Nephron (organoid): ENCODE measurements around the gene GPR143.

Source experiments
- H3K27ac Mint-ChIP-seq, 3 experiments: 2 replicates each; pipeline ENCODE4 v1.8.0; 2020; ENCODE audit warnings: mixed read lengths in 3 of 3, mild to moderate bottlenecking in 2 of 3, moderate library complexity in 1 of 3
- H3K27me3 Mint-ChIP-seq: 2 replicates; pipeline ENCODE4 v1.8.0; 2021; ENCODE audit warnings: low read depth, mild to moderate bottlenecking, moderate library complexity, mixed read lengths
- H3K36me3 Mint-ChIP-seq: 2 replicates; pipeline ENCODE4 v1.8.0; 2020; ENCODE audit warnings: low read depth, mixed read lengths
- H3K4me1 Mint-ChIP-seq: 2 replicates; pipeline ENCODE4 v1.8.0; 2020; ENCODE audit warnings: mixed read lengths
- H3K4me3 Mint-ChIP-seq, 3 experiments: 2 replicates each; pipeline ENCODE4 v1.8.0; 2020; ENCODE audit warnings: mild to moderate bottlenecking in 3 of 3, mixed read lengths in 3 of 3, moderate library complexity in 2 of 3
- H3K9me3 Mint-ChIP-seq: 2 replicates; pipeline ENCODE4 v1.8.0; 2020; ENCODE audit warnings: mixed read lengths
- TF ChIP-seq, protein P1 (sequence below), 3 experiments: fragments of 200-600 bp; sonication (generic); IDR thresholded peaks; one replicate each; pipeline ENCODE4 v1.5.0; 2021; ENCODE audit warnings: antibody characterized with exemption in 3 of 3; ENCODE audit not compliant: unreplicated experiment in 3 of 3

The GPR143 gene

DNA sequence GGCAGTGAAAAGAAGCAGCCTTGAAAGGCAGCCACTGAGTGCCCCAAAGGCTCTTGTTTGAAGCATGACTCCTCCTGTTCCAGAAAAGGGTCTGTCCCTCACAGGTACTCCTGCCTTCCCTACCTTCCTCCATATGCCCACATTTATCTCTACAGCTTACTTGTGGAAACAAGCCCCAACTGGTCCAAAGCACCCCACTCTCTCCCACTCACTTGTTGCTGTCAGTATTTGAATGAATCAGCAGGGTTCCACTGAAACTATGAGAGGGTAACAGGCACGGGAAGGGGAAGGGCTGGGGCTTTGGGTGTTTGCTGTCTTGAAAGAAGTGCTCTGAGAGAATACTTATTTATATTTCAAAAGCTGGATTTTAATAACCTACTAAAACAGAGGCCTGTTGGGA lies 34.9 kb downstream of the GPR143 start:
- Mint-ChIP-seq H3K4me3 (no peak overlapping the region), H3K4me1 (no peaks in the 10 kb centered on the region), H3K36me3 (peaks cover 34% of the 10 kb centered on the region), H3K27me3 (peaks cover 4% of the 10 kb centered on the region), H3K9me3 (peaks cover 42% of the 10 kb centered on the region), H3K27ac (no peak overlapping the region)
- TF ChIP-seq, protein P1, sequence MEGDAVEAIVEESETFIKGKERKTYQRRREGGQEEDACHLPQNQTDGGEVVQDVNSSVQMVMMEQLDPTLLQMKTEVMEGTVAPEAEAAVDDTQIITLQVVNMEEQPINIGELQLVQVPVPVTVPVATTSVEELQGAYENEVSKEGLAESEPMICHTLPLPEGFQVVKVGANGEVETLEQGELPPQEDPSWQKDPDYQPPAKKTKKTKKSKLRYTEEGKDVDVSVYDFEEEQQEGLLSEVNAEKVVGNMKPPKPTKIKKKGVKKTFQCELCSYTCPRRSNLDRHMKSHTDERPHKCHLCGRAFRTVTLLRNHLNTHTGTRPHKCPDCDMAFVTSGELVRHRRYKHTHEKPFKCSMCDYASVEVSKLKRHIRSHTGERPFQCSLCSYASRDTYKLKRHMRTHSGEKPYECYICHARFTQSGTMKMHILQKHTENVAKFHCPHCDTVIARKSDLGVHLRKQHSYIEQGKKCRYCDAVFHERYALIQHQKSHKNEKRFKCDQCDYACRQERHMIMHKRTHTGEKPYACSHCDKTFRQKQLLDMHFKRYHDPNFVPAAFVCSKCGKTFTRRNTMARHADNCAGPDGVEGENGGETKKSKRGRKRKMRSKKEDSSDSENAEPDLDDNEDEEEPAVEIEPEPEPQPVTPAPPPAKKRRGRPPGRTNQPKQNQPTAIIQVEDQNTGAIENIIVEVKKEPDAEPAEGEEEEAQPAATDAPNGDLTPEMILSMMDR (IDR thresholded peaks at IDR 0.05; ENCODE audit: unreplicated experiment in 3 of 3) = no peak

DNA sequence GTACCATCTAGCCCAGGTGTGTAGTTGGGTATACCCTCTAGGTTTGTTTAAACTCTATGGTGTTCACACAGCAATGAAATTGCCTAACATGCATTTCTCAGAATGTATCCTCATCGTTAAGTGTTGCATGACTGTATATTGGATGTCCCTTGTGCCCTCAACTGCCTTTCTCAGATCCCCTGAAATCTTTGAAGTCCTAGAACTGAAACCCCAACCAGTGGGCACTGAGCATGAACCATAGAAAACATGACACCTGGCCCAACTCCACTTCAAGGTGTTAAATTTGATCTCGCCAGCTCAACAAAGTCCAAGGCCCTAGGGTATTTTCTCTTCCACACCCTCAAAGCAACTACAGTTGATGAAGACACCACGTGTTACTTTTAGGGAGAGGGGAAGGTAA lies 35.6 kb downstream of the GPR143 start:
- Mint-ChIP-seq H3K4me1 (no peaks in the 10 kb centered on the region), H3K4me3 (no peak overlapping the region), H3K27me3 (peaks cover 4% of the 10 kb centered on the region), H3K9me3 (peaks cover 43% of the 10 kb centered on the region), H3K27ac (no peak overlapping the region), H3K36me3 (peaks cover 36% of the 10 kb centered on the region)
- TF ChIP-seq, protein P1 (IDR thresholded peaks at IDR 0.05; ENCODE audit: unreplicated experiment in 3 of 3) = no peak

DNA sequence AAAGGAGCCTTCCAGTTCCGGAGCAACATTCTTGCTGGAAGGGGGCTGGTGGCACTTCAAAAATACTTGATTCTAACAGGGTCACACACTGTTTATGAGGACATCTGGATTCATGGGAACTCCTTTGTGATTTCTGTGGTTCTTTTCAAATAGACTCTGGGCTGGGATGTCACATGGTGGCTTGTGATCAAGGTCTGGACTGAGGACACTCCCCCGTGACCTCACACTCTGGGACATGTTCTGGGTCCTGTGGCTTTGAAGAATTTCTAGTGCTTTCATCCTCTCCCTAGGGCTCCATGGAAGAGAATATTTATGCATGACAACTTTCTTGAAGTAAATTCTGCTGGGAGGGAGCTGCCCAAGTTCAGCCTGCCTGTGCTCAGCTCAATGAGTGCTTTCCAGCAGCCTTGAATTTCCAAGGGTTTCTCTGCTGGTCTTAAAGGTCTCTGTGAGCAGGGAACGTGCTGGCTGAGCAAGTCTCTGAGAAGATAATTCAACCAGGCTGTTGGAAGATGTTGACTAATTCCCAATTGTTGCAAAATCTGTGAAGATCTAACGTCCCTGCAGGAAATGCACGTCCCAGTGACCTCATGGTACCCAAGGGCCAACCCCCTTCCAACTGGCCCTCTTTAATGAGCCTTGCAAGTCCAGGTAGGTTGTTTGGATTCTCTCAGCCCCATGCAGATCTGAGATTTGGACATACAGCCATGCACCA lies 36.3 kb downstream of the GPR143 start:
- Mint-ChIP-seq H3K4me1 (no peaks in the 10 kb centered on the region), H3K9me3 (peaks cover 47% of the 10 kb centered on the region), H3K36me3 (peaks cover 43% of the 10 kb centered on the region), H3K4me3 (no peak overlapping the region), H3K27me3 (peaks cover 4% of the 10 kb centered on the region), H3K27ac (no peak overlapping the region)
- TF ChIP-seq, protein P1 (IDR thresholded peaks at IDR 0.05; ENCODE audit: unreplicated experiment in 3 of 3) = no peak

DNA sequence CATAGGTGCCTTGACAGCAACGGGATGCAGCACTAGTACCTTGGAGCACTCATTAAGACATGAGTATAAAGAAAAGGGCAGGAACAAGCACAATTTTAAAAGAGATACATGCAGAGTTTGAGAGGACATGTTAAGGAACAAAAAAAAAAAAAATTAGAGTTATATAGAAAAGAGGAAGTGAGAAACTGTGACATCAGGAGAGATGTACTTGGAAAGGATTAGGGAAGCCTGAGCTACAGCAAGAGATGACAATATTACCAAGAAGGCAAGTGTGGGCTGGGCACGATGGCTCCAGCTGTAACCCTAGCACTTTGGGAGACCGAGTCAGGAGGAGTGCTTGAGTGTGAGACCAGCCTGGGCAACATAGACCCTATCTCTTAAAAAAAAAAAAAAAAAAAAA lies 37.4 kb downstream of the GPR143 start:
- Mint-ChIP-seq H3K9me3 (peaks cover 47% of the 10 kb centered on the region), H3K27me3 (peaks cover 4% of the 10 kb centered on the region), H3K4me1 (no peaks in the 10 kb centered on the region), H3K4me3 (no peak overlapping the region), H3K36me3 (peaks cover 50% of the 10 kb centered on the region), H3K27ac (no peak overlapping the region)
- TF ChIP-seq, protein P1 (IDR thresholded peaks at IDR 0.05; ENCODE audit: unreplicated experiment in 3 of 3) = no peak

DNA sequence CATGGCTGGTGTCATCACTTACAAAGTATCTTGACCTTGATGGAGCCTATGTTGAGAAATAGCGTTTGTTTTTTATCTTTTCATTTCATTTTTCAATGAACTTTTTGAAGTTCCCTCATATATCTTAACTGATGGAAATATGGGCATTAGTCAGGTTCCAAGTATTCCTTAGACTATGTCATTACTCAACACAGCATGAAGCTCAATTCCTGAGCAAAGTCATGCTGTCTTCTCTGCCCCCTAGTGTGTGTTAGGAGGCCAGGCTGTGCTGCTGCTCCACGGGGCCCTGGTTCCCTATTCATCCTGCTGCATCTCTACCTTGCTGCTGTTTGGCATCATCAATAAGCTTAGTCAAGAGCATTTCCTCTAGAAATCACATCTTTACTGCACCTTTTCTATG lies 40.9 kb downstream of the GPR143 start:
- TF ChIP-seq, protein P1 (IDR thresholded peaks at IDR 0.05; ENCODE audit: unreplicated experiment in 3 of 3) = no peak
- H3K4me3 Mint-ChIP-seq = no peak overlapping the region
- H3K27me3 Mint-ChIP-seq = peaks cover 4% of the 10 kb centered on the region
- peaks cover 85% of the 10 kb centered on the region for H3K36me3 Mint-ChIP-seq
- H3K27ac Mint-ChIP-seq = no peak overlapping the region
- peaks cover 75% of the 10 kb centered on the region for H3K9me3 Mint-ChIP-seq
- H3K4me1 Mint-ChIP-seq = no peaks in the 10 kb centered on the region

DNA sequence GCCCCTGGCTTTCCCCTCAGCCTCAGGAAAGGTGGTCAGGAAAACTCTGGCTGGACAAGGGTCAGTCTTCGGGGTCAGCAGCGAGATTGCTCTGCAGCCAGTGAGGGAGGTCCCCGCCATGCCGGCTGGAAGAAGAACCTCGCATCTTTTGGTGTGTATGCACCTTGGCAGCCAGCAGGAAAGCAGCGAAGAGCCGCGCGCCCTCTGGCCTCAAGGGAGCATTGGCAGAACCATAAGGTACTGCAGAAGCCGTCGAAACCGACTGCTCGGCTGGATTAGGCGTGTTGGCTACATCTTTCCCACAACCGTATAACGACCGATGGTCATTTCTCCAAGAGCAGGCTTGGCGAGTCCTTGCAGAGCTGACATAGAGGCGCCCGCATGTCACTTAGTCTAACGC lies 48.3 kb downstream of the GPR143 start:
- H3K9me3 Mint-ChIP-seq = peaks cover 49% of the 10 kb centered on the region
- H3K36me3 Mint-ChIP-seq = peaks cover 98% of the 10 kb centered on the region
- H3K4me1 Mint-ChIP-seq = no peaks in the 10 kb centered on the region
- no peak overlapping the region for H3K27ac Mint-ChIP-seq
- peaks cover 4% of the 10 kb centered on the region for H3K27me3 Mint-ChIP-seq
- no peak overlapping the region for H3K4me3 Mint-ChIP-seq
- TF ChIP-seq, protein P1 (IDR thresholded peaks at IDR 0.05; ENCODE audit: unreplicated experiment in 3 of 3) = no peak
